Activated CD8-positive, alpha-beta memory T cell treated with anti-CD3 and anti-CD28 coated beads, Interleukin-2, amount 50 U/mL, for 1 hour (primary cell): Measurements from ENCODE around the gene OSMR.

Experiments used
- DNase-seq: peaks from one replicate; pipeline ENCODE4 v3.0.0-alpha.2; 2020; ENCODE audit errors: extremely low read depth

Gene OSMR

GRCh38 chr5:38871790-38872551 is 26.2 kb downstream of the OSMR start:
- DNase-seq: no peak

GRCh38 chr5:38872826-38873225 is 27.0 kb downstream of the OSMR start:
- no peak for DNase-seq

GRCh38 chr5:38874948-38875456 is 29.2 kb downstream of the OSMR start:
- no peak for DNase-seq

- no peak for DNase-seq
Measured at GRCh38 chr5:38878391-38879077, 32.7 kb downstream of the OSMR start.

- DNase-seq: no peak
Measured at GRCh38 chr5:38879078-38879460, 33.3 kb downstream of the OSMR start.

- DNase-seq: no peak
Measured at GRCh38 chr5:38883842-38884241, 38.0 kb downstream of the OSMR start.

GRCh38 chr5:38885208-38885607 is 39.4 kb downstream of the OSMR start:
- no peak for DNase-seq

GRCh38 chr5:38888041-38888440 is 42.2 kb downstream of the OSMR start:
- no peak for DNase-seq

- no peak for DNase-seq
Measured at GRCh38 chr5:38889424-38889823, 43.6 kb downstream of the OSMR start.

GRCh38 chr5:38891563-38891962 is 45.8 kb downstream of the OSMR start:
- DNase-seq: no peak

- DNase-seq: no peak
Measured at GRCh38 chr5:38892363-38892762, 46.6 kb downstream of the OSMR start.

- DNase-seq: no peak
Measured at GRCh38 chr5:38896760-38897159, 50.9 kb downstream of the OSMR start.

GRCh38 chr5:38899936-38900335 is 54.1 kb downstream of the OSMR start:
- no peak for DNase-seq

GRCh38 chr5:38905516-38905915 is 59.7 kb downstream of the OSMR start:
- DNase-seq: no peak

GRCh38 chr5:38906503-38906902 is 60.7 kb downstream of the OSMR start:
- no peak for DNase-seq

GRCh38 chr5:38911933-38912332 is 66.1 kb downstream of the OSMR start:
- DNase-seq: no peak

- no peak for DNase-seq
Measured at GRCh38 chr5:38913714-38914113, 67.9 kb downstream of the OSMR start.

GRCh38 chr5:38916802-38917201 is 71.0 kb downstream of the OSMR start:
- no peak for DNase-seq

- no peak for DNase-seq
Measured at GRCh38 chr5:38921174-38921573, 75.4 kb downstream of the OSMR start.

- no peak for DNase-seq
Measured at GRCh38 chr5:38922199-38922598, 76.4 kb downstream of the OSMR start.

GRCh38 chr5:38923661-38924451 is 78.0 kb downstream of the OSMR start:
- DNase-seq: no peak

GRCh38 chr5:38925154-38925925 is 79.5 kb downstream of the OSMR start:
- DNase-seq: no peak
